AG04450 (cell line): ENCODE measurements around the gene NPHP4. TPM values are rescaled to one million over a fixed set of nuclear protein-coding genes. Genes with fewer than 3 reads are reported as not detected.

Experiments
- CTCF ChIA-PET: fragments of 300-600, 350-600 bp; formaldehyde crosslinking; extraction: SDS; loops from one replicate; lab custom pipeline; 2022; ENCODE audit warnings: antibody characterized with exemption, inconsistent platforms; lab: Charles Lee
- POLR2A ChIA-PET: fragments of 350-600 bp; formaldehyde crosslinking; extraction: SDS; loops from one replicate; lab custom pipeline; 2021; ENCODE audit warnings: antibody characterized with exemption, inconsistent platforms; lab: Yijun Ruan, JAX
- DNase-seq: peaks from one replicate; pipeline ENCODE4 v3.0.0-alpha.2; 2011; ENCODE audit warnings: low read depth, low spot score
- H3K27ac ChIP-seq: one replicate; pipeline ENCODE4 v1.5.1; 2012; ENCODE audit warnings: low read depth, low read length, control low read depth
- H3K27me3 ChIP-seq: one replicate; pipeline ENCODE4 v1.6.0; 2012; ENCODE audit warnings: low read length; ENCODE audit not compliant: control insufficient read depth, insufficient read depth
- H3K4me3 ChIP-seq: 2 replicates; pipeline ENCODE4 v1.5.1; 2011; ENCODE audit warnings: mild to moderate bottlenecking, low read depth, low read length, control low read depth
- H3K9me3 ChIP-seq: 2 replicates; pipeline ENCODE4 v1.5.1; 2012; ENCODE audit warnings: low read length; ENCODE audit not compliant: control insufficient read depth, insufficient read depth
- polyA plus RNA-seq: library from polyadenylated mRNA; depleted of rRNA; stranded (reverse); fragments of >200 nt; gene quantifications from 2 replicates; pipeline ENCODE4 v1.2.3, GENCODE V29; 2011
- TF ChIP-seq, protein P1 (sequence below): IDR thresholded peaks from 2 replicates; pipeline ENCODE4 v1.5.1; 2011; ENCODE audit warnings: low read depth, low read length, control low read depth, inconsistent platforms

NPHP4 gene
- polyA plus RNA-seq, 1 experiment = 1.6 TPM

GRCh38 chr1:5961601-5962000, 30.6 kb downstream of the NPHP4 start:
- H3K27ac ChIP-seq = no peak overlapping the region
- CTCF ChIA-PET = no interaction called here
- H3K9me3 ChIP-seq = no peaks in the 10 kb centered on the region
- no peak overlapping the region for H3K4me3 ChIP-seq
- no peaks in the 10 kb centered on the region for H3K27me3 ChIP-seq
- no peak for DNase-seq
- POLR2A ChIA-PET = no interaction called here
- TF ChIP-seq, protein P1, sequence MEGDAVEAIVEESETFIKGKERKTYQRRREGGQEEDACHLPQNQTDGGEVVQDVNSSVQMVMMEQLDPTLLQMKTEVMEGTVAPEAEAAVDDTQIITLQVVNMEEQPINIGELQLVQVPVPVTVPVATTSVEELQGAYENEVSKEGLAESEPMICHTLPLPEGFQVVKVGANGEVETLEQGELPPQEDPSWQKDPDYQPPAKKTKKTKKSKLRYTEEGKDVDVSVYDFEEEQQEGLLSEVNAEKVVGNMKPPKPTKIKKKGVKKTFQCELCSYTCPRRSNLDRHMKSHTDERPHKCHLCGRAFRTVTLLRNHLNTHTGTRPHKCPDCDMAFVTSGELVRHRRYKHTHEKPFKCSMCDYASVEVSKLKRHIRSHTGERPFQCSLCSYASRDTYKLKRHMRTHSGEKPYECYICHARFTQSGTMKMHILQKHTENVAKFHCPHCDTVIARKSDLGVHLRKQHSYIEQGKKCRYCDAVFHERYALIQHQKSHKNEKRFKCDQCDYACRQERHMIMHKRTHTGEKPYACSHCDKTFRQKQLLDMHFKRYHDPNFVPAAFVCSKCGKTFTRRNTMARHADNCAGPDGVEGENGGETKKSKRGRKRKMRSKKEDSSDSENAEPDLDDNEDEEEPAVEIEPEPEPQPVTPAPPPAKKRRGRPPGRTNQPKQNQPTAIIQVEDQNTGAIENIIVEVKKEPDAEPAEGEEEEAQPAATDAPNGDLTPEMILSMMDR = no peak

DNA sequence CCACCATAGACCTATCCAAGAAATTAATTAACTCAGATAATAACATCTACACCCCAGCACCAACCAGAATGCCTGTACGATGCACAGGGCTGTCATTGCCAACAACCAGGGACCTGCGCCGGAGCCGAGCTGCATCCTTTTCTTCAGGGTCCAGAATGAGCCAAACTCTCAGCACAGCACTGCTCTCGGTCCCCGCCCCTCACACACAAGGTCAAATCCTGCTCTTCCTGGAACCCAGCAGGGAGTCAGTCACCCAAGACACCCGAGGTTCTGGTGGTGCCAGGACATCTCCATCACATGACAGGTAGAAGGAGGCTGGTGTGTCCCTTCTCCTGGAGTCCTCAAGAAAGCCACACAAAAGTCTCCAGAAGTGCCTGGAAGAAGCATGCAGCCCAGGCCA, 31.9 kb downstream of the NPHP4 start:
- ChIA-PET CTCF (no interaction called here), POLR2A (no interaction called here)
- Histone ChIP-seq H3K9me3 (no peaks in the 10 kb centered on the region), H3K27ac (no peak overlapping the region), H3K27me3 (no peaks in the 10 kb centered on the region), H3K4me3 (no peak overlapping the region)
- TF ChIP-seq, protein P1 = no peak
- DNase-seq = no peak

DNA sequence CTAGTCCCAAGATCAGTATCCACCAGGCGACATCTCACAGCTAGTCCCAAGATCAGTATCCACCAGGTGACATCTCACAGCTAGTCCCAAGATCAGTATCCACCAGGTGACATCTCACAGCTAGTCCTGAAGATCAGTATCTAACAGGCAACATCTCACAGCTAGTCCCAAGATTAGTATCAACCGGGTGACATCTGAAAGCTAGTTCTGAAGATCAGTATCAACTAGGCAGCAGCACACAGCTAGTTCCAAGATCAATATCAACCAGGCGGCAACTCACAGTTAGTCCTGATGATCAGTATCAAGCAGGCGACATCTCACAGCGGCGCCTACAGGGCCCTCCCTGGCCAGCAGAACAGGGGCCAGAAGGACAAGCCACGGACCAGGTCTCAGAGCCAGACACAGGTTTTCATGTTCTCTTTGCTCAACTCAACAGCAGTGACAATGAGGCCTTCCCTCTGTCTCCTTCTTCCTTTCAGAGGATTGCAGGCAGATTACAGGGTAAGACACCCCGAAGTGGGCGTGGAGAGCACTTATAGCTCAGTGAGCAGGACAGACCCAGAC, 32.5 kb downstream of the NPHP4 start:
- ChIA-PET POLR2A (no interaction called here), CTCF (no interaction called here)
- TF ChIP-seq, protein P1 = no peak
- no peak for DNase-seq
- H3K9me3 ChIP-seq = no peaks in the 10 kb centered on the region
- no peak overlapping the region for H3K4me3 ChIP-seq
- no peaks in the 10 kb centered on the region for H3K27me3 ChIP-seq
- H3K27ac ChIP-seq = no peak overlapping the region

DNA sequence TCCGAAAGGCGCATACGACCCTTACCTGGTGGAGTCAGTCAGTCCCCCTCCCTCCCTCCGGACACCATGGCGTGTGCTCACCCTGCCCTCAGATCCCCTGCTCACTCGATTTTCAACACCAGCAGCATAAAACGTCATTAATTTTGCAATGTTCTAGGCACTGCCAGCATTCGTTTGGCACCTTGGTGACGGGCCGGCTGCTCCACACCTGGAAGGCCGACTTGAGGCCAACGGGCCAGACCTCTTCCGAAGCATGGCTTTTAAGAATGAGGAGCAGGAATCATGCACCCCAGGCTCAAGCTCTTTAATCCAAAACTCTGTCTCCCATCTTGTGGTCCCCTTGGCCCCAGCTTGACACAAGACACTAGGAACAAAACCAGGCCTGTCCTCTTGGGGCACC, 33.1 kb downstream of the NPHP4 start:
- Histone ChIP-seq H3K9me3 (no peaks in the 10 kb centered on the region), H3K4me3 (no peak overlapping the region), H3K27me3 (no peaks in the 10 kb centered on the region), H3K27ac (no peak overlapping the region)
- TF ChIP-seq, protein P1 = no peak
- ChIA-PET POLR2A (no interaction called here), CTCF (no interaction called here)
- no peak for DNase-seq

- TF ChIP-seq, protein P1 = no peak
- POLR2A ChIA-PET = no interaction called here
- no peak overlapping the region for H3K27ac ChIP-seq
- CTCF ChIA-PET = interaction anchor here (0.6 kb wide), 1 partner anchor 272 kb away, joined by 3 read pairs; no protein-coding TSS in a partner anchor
- H3K9me3 ChIP-seq = no peaks in the 10 kb centered on the region
- no peak for DNase-seq
- H3K27me3 ChIP-seq = no peaks in the 10 kb centered on the region
- H3K4me3 ChIP-seq = no peak overlapping the region
These were observed 36.0 kb downstream of the NPHP4 start for GRCh38 chr1:5956022-5956830.
